Lung (tissue), 12 donors: Measurements from ENCODE around the gene ADAP1. TPM values are rescaled to one million over a fixed set of nuclear protein-coding genes. Genes with fewer than 3 reads are reported as not detected.
A peak's percentile ranks its signal among the peaks of the same experiment; 100 is the strongest.

ENCODE experiments used
- ATAC-seq: fragments of 200-7000 bp; cut with Tn5 transposase; one replicate; pipeline ENCODE4 v1.9.1; 2020; ENCODE audit warnings: moderate number of reproducible peaks; ENCODE audit not compliant: insufficient read depth, low FRiP score
- DNase-seq, 3 donors: peaks; one replicate each; pipeline ENCODE4 v3.0.0-alpha.2; 2013 to 2017
- H3K27ac ChIP-seq, 2 donors: one replicate each; pipeline ENCODE4 v1.5.1; 2013; ENCODE audit warnings: mild to moderate bottlenecking in 2 of 2, moderate library complexity in 2 of 2, control low read depth in 1 of 2, inconsistent platforms in 1 of 2, low read depth in 1 of 2, low read length in 1 of 2
- H3K27me3 ChIP-seq, 3 donors: one replicate each; pipeline ENCODE4 v1.5.1; 2013; ENCODE audit warnings: low read length in 2 of 3; ENCODE audit not compliant: control insufficient read depth in 3 of 3, insufficient read depth in 3 of 3
- H3K36me3 ChIP-seq, 4 donors: one replicate each; pipeline ENCODE4 v1.5.1; 2013; ENCODE audit warnings: low read length in 4 of 4, mild to moderate bottlenecking in 1 of 4, moderate library complexity in 1 of 4; ENCODE audit not compliant: control insufficient read depth in 4 of 4, insufficient read depth in 4 of 4
- H3K4me1 ChIP-seq, 5 donors: one replicate each; pipeline ENCODE4 v1.5.1; 2013; ENCODE audit warnings: low read length in 5 of 5, mild to moderate bottlenecking in 2 of 5, moderate library complexity in 1 of 5; ENCODE audit not compliant: control insufficient read depth in 5 of 5, insufficient read depth in 5 of 5
- H3K4me3 ChIP-seq: one replicate; pipeline ENCODE4 v1.5.1; 2013; ENCODE audit warnings: mild to moderate bottlenecking, control low read depth, moderate library complexity
- H3K9ac ChIP-seq, 2 donors: one replicate each; pipeline ENCODE4 v1.5.1; 2013; ENCODE audit warnings: low read length in 2 of 2, control low read depth in 1 of 2; ENCODE audit not compliant: insufficient read depth in 1 of 2
- H3K9me3 ChIP-seq, 4 donors: one replicate each; pipeline ENCODE4 v1.5.1; 2013; ENCODE audit warnings: low read length in 3 of 4, mild to moderate bottlenecking in 1 of 4, moderate library complexity in 1 of 4; ENCODE audit not compliant: control insufficient read depth in 4 of 4, insufficient read depth in 3 of 4
- WGBS, 2 donors: extraction: QIAGEN DNeasy Blood & Tissue Kit; methylation state at CpG; one replicate each; pipeline ENCODE4 v1.1.7; 2013; 5-methylcytosine and 5-hydroxymethylcytosine counted together
- polyA plus RNA-seq, 2 donors: library from polyadenylated mRNA; stranded (reverse); fragments of 200-250 nt; gene quantifications; one replicate each; pipeline ENCODE4 v1.2.1, GENCODE V29; 2013
- total RNA-seq, 2 donors: library from RNA; depleted of rRNA in 1 of 2; stranded (reverse); fragments of >200 nt in 1 of 2; gene quantifications; one replicate each; pipeline ENCODE4 v1.2.1, GENCODE V29; 2014 to 2021
- TF ChIP-seq, protein P1 (sequence below): IDR thresholded peaks from 2 replicates; pipeline ENCODE4 v1.5.1; 2012; ENCODE audit warnings: mild to moderate bottlenecking; ENCODE audit errors: control extremely low read depth, extremely low read depth
- donor health status: control.
- donor health status: control.
- donor health status: Bipolar disorder and iron deficiency.
- donor health status: healthy.
- donor health status: DM: yes; HTN: yes; CAD: no.

ADAP1 gene
- total and polyA plus RNA-seq, 4 donors: 11.5 to 39.0 (median 32.6) TPM

DNA sequence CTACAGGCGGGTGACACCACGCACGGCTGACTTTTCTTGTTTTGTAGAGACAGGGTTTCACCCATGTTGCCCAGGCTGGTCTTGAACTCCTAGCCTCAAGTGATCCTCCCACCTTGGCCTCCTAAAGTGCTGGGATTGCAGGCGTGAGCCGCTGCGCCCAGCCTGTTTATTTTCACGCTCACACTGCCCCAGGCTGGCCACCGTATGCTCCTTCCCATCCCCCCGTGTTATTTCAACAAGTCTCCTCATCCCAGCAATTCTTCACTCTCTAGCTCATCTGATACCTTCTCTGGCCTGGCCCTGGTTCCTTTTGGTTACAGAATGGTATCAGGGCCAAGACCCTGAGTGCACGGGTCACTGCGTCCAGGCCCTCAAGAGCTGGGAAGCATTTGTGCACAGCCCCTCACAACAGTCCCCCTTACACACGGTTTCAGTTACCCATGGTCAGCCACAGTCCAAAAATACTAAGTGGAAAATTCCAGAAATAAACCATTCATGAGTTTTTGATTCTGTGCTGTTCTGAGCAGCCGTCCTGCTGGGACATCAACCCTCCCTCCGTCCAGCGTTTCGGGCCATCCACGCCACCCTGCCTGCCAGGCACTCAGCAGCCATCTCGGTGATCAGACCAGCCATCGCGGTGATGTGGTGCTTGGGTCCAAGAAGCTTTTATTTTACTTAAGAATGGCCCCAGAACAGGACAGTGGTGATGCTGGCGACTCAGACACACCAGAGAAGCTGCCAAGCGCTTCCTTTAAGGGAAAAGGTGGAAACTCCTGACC is 12.0 kb upstream of the ADAP1 start:
- no peak for ATAC-seq
- WGBS, 2 donors: 80 to 87% methylated on average over 22 of the region's 22 CpGs
- Histone ChIP-seq H3K4me3 (no peak overlapping the region), H3K9ac (no peak overlapping the region), H3K27me3 (no peaks in the 10 kb centered on the region), H3K36me3 (peaks cover 6 to 31% (median 21%) of the 10 kb centered on the region in 4 donors), H3K27ac (no peak overlapping the region), H3K4me1 (peaks cover 0 to 12% (median 3%) of the 10 kb centered on the region in 5 donors), H3K9me3 (peaks cover 0 to 4% (median 0%) of the 10 kb centered on the region in 4 donors)
- DNase-seq: no peak
- TF ChIP-seq, protein P1, sequence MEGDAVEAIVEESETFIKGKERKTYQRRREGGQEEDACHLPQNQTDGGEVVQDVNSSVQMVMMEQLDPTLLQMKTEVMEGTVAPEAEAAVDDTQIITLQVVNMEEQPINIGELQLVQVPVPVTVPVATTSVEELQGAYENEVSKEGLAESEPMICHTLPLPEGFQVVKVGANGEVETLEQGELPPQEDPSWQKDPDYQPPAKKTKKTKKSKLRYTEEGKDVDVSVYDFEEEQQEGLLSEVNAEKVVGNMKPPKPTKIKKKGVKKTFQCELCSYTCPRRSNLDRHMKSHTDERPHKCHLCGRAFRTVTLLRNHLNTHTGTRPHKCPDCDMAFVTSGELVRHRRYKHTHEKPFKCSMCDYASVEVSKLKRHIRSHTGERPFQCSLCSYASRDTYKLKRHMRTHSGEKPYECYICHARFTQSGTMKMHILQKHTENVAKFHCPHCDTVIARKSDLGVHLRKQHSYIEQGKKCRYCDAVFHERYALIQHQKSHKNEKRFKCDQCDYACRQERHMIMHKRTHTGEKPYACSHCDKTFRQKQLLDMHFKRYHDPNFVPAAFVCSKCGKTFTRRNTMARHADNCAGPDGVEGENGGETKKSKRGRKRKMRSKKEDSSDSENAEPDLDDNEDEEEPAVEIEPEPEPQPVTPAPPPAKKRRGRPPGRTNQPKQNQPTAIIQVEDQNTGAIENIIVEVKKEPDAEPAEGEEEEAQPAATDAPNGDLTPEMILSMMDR: no peak

- H3K4me1 ChIP-seq: peaks cover 0 to 9% (median 3%) of the 10 kb centered on the region in 5 donors
- H3K27ac ChIP-seq: peak overlapping the region; percentile 44 to 52
- 33 to 40% methylated on average over 27 of the region's 27 CpGs for WGBS, 2 donors
- TF ChIP-seq, protein P1: no peak
- H3K9me3 ChIP-seq: peaks cover 0 to 4% (median 0%) of the 10 kb centered on the region in 4 donors
- H3K4me3 ChIP-seq: no peak overlapping the region
- DNase-seq (peak in 1 of 3 donors; percentile 15), ATAC-seq (peak; percentile 27)
- no peak overlapping the region for H3K9ac ChIP-seq
- H3K36me3 ChIP-seq: peaks cover 6 to 25% (median 12%) of the 10 kb centered on the region in 4 donors
- H3K27me3 ChIP-seq: peaks cover 0 to 4% (median 0%) of the 10 kb centered on the region in 3 donors
These were observed 10.1 kb upstream of the ADAP1 start for GRCh38 chr7:964401-965231.

GRCh38 chr7:963236-964078 is 9.0 kb upstream of the ADAP1 start:
- peak in 1 of 3 donors; percentile 26 for DNase-seq
- Histone ChIP-seq H3K27ac (no peak overlapping the region), H3K4me3 (no peak overlapping the region), H3K9ac (no peak overlapping the region), H3K4me1 (peaks cover 0 to 9% (median 3%) of the 10 kb centered on the region in 5 donors), H3K9me3 (peaks cover 0 to 4% (median 0%) of the 10 kb centered on the region in 4 donors), H3K36me3 (peaks cover 2 to 18% (median 8%) of the 10 kb centered on the region in 4 donors), H3K27me3 (peaks cover 0 to 4% (median 0%) of the 10 kb centered on the region in 3 donors)
- 11 to 31% methylated on average over 36 to 37 of the region's 37 CpGs for WGBS, 2 donors
- TF ChIP-seq, protein P1: no peak
- no peak for ATAC-seq
